Islet precursor cell (in vitro differentiated cells): ENCODE results near the gene YIF1A.
A peak's percentile ranks its signal among the peaks of the same experiment; 100 is the strongest.
"Not testable (repeated sequence)": the region's sequence is repeated elsewhere in the genome, so short reads cannot be mapped to it uniquely, and the experiment has no call there.

ENCODE experiments used
- DNase-seq: peaks from one replicate; pipeline ENCODE4 v3.0.0-alpha.2; 2018

Gene YIF1A

GRCh38 chr11:66325263-66325671 is 36.3 kb upstream of the YIF1A start:
- peak; percentile 50 for DNase-seq

GRCh38 chr11:66324664-66325063 is 35.7 kb upstream of the YIF1A start:
- DNase-seq: peak; percentile 72

GRCh38 chr11:66323684-66324083 is 34.7 kb upstream of the YIF1A start:
- DNase-seq: peak; percentile 28

GRCh38 chr11:66322732-66323427 is 33.9 kb upstream of the YIF1A start:
- peak; percentile 21 for DNase-seq

- no peak for DNase-seq
Measured at GRCh38 chr11:66321606-66322005, 32.7 kb upstream of the YIF1A start.

GRCh38 chr11:66320748-66321147 is 31.8 kb upstream of the YIF1A start:
- not testable (repeated sequence) for DNase-seq

- not testable (repeated sequence) for DNase-seq
Measured at GRCh38 chr11:66320289-66320688, 31.3 kb upstream of the YIF1A start.

GRCh38 chr11:66318600-66318970 is 29.6 kb upstream of the YIF1A start:
- DNase-seq: no peak

- peak; percentile 71 for DNase-seq
Measured at GRCh38 chr11:66317723-66318599, 29.0 kb upstream of the YIF1A start.

- DNase-seq: no peak
Measured at GRCh38 chr11:66317322-66317722, 28.4 kb upstream of the YIF1A start.

- DNase-seq: peak; percentile 88
Measured at GRCh38 chr11:66316849-66317251, 27.9 kb upstream of the YIF1A start, which contains the start of gene CD248. Gene CD248 (minus strand): TSS chr11:66317044. CDS start chr11:66317027, 17 bp downstream.

GRCh38 chr11:66315921-66316811 is 27.2 kb upstream of the YIF1A start:
- DNase-seq: no peak

GRCh38 chr11:66315498-66315885 is 26.5 kb upstream of the YIF1A start:
- no peak for DNase-seq

GRCh38 chr11:66314561-66315497 is 25.9 kb upstream of the YIF1A start:
- DNase-seq: no peak

- DNase-seq: no peak
Measured at GRCh38 chr11:66314186-66314501, 25.2 kb upstream of the YIF1A start.

GRCh38 chr11:66313321-66314185 is 24.6 kb upstream of the YIF1A start:
- DNase-seq: peak; percentile 71

- DNase-seq: peak; percentile 100
Measured at GRCh38 chr11:66312549-66313320, 23.8 kb upstream of the YIF1A start.

GRCh38 chr11:66311965-66312548 is 23.1 kb upstream of the YIF1A start:
- DNase-seq: peak; percentile 95

- DNase-seq: peak; percentile 87
Measured at GRCh38 chr11:66311470-66311964, 22.6 kb upstream of the YIF1A start.
